Thoracic aorta (tissue), 2 donors: ENCODE results near the gene HECW1. TPM values are rescaled to one million over a fixed set of nuclear protein-coding genes. Genes with fewer than 3 reads are reported as not detected.

Experiments
- ATAC-seq: fragments of 150-250 bp; one replicate; pipeline ENCODE4 v1.8.0; 2017; ENCODE audit warnings: low read depth; ENCODE audit not compliant: insufficient number of reproducible peaks, low FRiP score
- DNase-seq: peaks from one replicate; pipeline ENCODE4 v3.0.0-alpha.2; 2020; ENCODE audit warnings: low spot score
- H3K27ac ChIP-seq, 2 donors: fragments of 200-600 bp; sonication (generic); 1 replicate in 1 of 2; 2 replicates in 1 of 2; pipeline ENCODE4 v1.5.1; 2016; ENCODE audit warnings: mild to moderate bottlenecking in 2 of 2, moderate library complexity in 2 of 2
- H3K27me3 ChIP-seq: fragments of 200-600 bp; sonication (generic); replicated peaks from 2 replicates; pipeline ENCODE4 v1.6.0; 2016; ENCODE audit warnings: mild to moderate bottlenecking; ENCODE audit not compliant: insufficient read depth
- H3K36me3 ChIP-seq: fragments of 200-600 bp; sonication (generic); one replicate; pipeline ENCODE4 v1.5.1; 2016
- H3K4me1 ChIP-seq, 2 donors: fragments of 200-600 bp; sonication (generic); 1 replicate in 1 of 2; 2 replicates in 1 of 2; pipeline versions ENCODE4 v1.5.1 to v1.6.0; 2016; ENCODE audit warnings: low read depth in 2 of 2, mild to moderate bottlenecking in 1 of 2; ENCODE audit not compliant: control insufficient read depth in 1 of 2
- H3K4me3 ChIP-seq: fragments of 200-600 bp; sonication (generic); 2 replicates; pipeline ENCODE4 v1.5.1; 2016; ENCODE audit warnings: mild to moderate bottlenecking
- H3K9me3 ChIP-seq: fragments of 200-600 bp; sonication (generic); 2 replicates; pipeline ENCODE4 v1.5.1; 2016
- total RNA-seq, 2 donors: library from RNA; depleted of rRNA; stranded (reverse); fragments of >200 nt; gene quantifications; one replicate each; pipeline versions ENCODE4 v1.1.0 to v1.2.3, GENCODE V29; 2016
- TF ChIP-seq, protein P1 (sequence below): fragments of 200-600 bp; sonication (generic); IDR thresholded peaks from one replicate; pipeline ENCODE4 v1.5.1; 2019; ENCODE audit warnings: antibody characterized with exemption

The HECW1 gene
- total RNA-seq, 2 donors from 2014 or later: 0.28 to 2.3 TPM

DNA sequence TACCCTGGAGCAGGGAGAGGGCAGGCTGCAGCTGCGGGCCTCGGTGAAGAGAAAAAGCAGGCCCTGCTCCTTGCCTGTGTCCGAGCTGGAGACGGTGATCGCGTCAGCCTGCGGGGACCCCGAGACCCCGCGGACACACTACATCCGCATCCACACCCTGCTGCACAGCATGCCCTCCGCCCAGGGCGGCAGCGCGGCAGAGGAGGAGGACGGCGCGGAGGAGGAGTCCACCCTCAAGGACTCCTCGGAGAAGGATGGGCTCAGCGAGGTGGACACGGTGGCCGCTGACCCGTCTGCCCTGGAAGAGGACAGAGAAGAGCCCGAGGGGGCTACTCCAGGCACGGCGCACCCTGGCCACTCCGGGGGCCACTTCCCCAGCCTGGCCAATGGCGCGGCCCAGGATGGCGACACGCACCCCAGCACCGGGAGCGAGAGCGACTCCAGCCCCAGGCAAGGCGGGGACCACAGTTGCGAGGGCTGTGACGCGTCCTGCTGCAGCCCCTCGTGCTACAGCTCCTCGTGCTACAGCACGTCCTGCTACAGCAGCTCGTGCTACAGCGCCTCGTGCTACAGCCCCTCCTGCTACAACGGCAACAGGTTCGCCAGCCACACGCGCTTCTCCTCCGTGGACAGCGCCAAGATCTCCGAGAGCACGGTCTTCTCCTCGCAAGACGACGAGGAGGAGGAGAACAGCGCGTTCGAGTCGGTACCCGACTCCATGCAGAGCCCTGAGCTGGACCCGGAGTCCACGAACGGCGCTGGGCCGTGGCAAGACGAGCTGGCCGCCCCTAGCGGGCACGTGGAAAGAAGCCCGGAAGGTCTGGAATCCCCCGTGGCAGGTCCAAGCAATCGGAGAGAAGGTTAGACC, 332.5 kb downstream of the HECW1 start:
- TF ChIP-seq, protein P1, sequence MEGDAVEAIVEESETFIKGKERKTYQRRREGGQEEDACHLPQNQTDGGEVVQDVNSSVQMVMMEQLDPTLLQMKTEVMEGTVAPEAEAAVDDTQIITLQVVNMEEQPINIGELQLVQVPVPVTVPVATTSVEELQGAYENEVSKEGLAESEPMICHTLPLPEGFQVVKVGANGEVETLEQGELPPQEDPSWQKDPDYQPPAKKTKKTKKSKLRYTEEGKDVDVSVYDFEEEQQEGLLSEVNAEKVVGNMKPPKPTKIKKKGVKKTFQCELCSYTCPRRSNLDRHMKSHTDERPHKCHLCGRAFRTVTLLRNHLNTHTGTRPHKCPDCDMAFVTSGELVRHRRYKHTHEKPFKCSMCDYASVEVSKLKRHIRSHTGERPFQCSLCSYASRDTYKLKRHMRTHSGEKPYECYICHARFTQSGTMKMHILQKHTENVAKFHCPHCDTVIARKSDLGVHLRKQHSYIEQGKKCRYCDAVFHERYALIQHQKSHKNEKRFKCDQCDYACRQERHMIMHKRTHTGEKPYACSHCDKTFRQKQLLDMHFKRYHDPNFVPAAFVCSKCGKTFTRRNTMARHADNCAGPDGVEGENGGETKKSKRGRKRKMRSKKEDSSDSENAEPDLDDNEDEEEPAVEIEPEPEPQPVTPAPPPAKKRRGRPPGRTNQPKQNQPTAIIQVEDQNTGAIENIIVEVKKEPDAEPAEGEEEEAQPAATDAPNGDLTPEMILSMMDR: no peak
- no peaks in the 10 kb centered on the region for H3K36me3 ChIP-seq
- no peak overlapping the region for H3K27ac ChIP-seq
- no peak overlapping the region for H3K4me3 ChIP-seq
- no peaks in the 10 kb centered on the region for H3K4me1 ChIP-seq
- no peak for DNase-seq
- no peaks in the 10 kb centered on the region for H3K9me3 ChIP-seq
- no peaks in the 10 kb centered on the region for H3K27me3 ChIP-seq
- ATAC-seq: no peak

DNA sequence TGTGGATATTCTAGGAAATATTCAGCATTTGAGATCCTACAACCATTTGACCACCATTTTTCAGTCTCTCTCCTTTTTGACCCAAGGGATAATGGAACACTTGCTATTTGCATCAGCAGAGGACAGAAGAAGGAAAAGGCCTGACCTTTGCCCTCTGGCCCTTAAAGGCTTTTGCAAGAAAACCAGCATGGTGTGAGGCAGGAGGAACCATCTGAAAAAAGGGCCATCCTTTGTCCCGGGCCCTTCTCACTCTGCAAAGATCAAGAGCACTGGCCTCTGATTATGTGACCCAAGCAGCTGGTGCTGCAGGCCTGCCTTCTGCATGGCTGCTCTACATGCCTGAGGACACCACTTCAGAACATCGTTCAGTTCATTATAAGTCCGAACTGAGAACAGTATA, 337.1 kb downstream of the HECW1 start:
- no peak overlapping the region for H3K27ac ChIP-seq
- H3K4me3 ChIP-seq: no peak overlapping the region
- DNase-seq (no peak), ATAC-seq (no peak)
- H3K27me3 ChIP-seq: no peaks in the 10 kb centered on the region
- no peaks in the 10 kb centered on the region for H3K9me3 ChIP-seq
- no peaks in the 10 kb centered on the region for H3K4me1 ChIP-seq
- TF ChIP-seq, protein P1: no peak
- H3K36me3 ChIP-seq: no peaks in the 10 kb centered on the region

DNA sequence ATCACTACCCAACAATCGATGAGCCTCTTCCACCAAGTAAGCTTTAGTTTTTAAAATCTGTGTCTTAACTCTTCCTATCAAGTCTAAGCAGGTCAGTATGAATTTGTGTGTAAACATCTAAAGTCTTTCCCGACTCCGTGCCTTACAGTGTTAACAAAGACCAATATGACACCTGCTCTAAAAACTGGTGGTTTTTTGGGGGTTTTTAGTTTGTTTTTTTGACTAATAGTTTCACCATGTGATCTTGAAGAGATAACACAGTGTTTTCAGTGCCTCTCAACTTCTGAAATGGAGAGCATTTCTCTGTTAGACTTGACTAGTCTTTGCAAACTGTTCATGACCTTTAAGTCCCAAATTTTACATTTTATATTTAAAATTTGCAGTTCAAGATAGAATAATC, 338.4 kb downstream of the HECW1 start:
- TF ChIP-seq, protein P1: no peak
- no peak for ATAC-seq
- H3K4me1 ChIP-seq: no peaks in the 10 kb centered on the region
- H3K36me3 ChIP-seq: no peaks in the 10 kb centered on the region
- no peak for DNase-seq
- no peaks in the 10 kb centered on the region for H3K9me3 ChIP-seq
- H3K27me3 ChIP-seq: no peaks in the 10 kb centered on the region
- no peak overlapping the region for H3K27ac ChIP-seq
- H3K4me3 ChIP-seq: no peak overlapping the region

DNA sequence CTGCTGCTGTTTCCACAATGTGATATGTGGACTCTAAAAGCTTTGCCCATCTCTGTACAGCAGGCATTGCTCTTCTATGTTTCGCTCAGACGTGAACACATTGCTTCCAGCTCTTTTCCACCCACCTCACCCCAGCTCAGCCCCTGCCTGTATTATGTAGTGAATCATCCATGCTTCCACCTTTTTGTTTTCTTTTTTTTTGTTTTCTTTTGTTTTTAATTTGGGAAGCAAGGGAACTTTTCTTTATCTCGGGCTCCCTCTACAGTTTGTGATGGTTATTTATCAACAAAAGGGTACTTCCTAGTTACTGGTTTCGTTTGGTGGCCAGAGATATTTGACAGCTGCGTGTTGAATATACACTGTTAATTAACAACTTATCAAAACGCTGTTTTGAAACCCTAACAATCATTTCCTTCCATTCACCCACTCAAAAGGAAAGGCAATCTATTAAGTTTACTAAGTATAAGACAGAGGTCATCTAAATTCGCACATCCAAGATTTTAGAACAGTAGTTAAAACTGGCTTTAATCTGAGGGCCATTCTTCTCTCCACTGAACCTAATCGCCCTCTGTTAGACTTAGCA, 342.6 kb downstream of the HECW1 start:
- TF ChIP-seq, protein P1: no peak
- Histone ChIP-seq H3K36me3 (no peaks in the 10 kb centered on the region), H3K4me3 (no peak overlapping the region), H3K27ac (no peak overlapping the region), H3K9me3 (no peaks in the 10 kb centered on the region), H3K27me3 (no peaks in the 10 kb centered on the region), H3K4me1 (no peaks in the 10 kb centered on the region)
- no peak for DNase-seq
- ATAC-seq: no peak

DNA sequence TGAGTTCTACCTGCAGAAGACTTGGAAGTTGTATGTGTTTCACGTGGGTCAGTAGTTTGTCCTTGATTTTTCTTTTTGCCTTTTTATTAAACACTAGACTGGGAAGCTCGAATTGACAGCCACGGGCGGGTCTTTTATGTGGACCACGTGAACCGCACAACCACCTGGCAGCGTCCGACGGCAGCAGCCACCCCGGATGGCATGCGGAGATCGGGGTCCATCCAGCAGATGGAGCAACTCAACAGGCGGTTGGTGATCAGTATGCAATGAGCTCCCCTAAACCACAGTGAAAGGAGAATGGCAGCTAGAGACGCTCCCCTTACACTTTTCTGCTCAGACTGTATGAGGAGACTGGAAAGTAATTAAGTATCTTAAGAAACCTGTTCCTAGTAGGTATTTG, 343.8 kb downstream of the HECW1 start:
- Histone ChIP-seq H3K4me3 (no peak overlapping the region), H3K27me3 (no peaks in the 10 kb centered on the region), H3K4me1 (no peaks in the 10 kb centered on the region), H3K9me3 (no peaks in the 10 kb centered on the region), H3K27ac (no peak overlapping the region), H3K36me3 (no peaks in the 10 kb centered on the region)
- DNase-seq: no peak
- TF ChIP-seq, protein P1: no peak
- ATAC-seq: no peak
